SK-MEL-5 (cell line): ENCODE data around the gene BTBD6. TPM values are rescaled to one million over a fixed set of nuclear protein-coding genes. Genes with fewer than 3 reads are reported as not detected.

Experiments used
- total RNA-seq: library from RNA; depleted of rRNA; stranded (reverse); fragments of >200 nt; shearing (Covaris generic); gene quantifications from 2 replicates; pipeline ENCODE4 v1.2.3, GENCODE V29; 2014; rRNA removed

The BTBD6 gene
- total RNA-seq, 1 experiment from 2014 or later = 35.1 TPM

Other genes with a start within 250 kb of the BTBD6 start
- 88.0 and 90.8 TPM in 2 replicates for gene CDCA4, start 227.4 kb upstream of the BTBD6 start, total RNA-seq
- gene GPR132, start 183.1 kb upstream of the BTBD6 start, total RNA-seq = not detected in 2 replicates
- 1.3 TPM in 2 replicates for gene JAG2, start 79.8 kb upstream of the BTBD6 start, total RNA-seq
- 35.2 and 37.4 TPM in 2 replicates for gene NUDT14, start 67.2 kb upstream of the BTBD6 start, total RNA-seq
- 22.7 and 23.4 TPM in 2 replicates for gene BRF1, start 52.5 kb downstream of the BTBD6 start, total RNA-seq
- 26.0 and 32.3 TPM in 2 replicates for gene PACS2, start 66.2 kb downstream of the BTBD6 start, total RNA-seq
- 0.26 and 0.32 TPM in 2 replicates for gene TEX22, start 150.0 kb downstream of the BTBD6 start, total RNA-seq
- 36.3 and 43.5 TPM in 2 replicates for gene MTA1, start 171.3 kb downstream of the BTBD6 start, total RNA-seq
- 0.80 and 0.87 TPM in 2 replicates for gene CRIP2, start 226.3 kb downstream of the BTBD6 start, total RNA-seq
- not detected in 2 replicates for gene CRIP1, start 238.4 kb downstream of the BTBD6 start, total RNA-seq
- 15.1 and 18.6 TPM in 2 replicates for gene TEDC1, start 242.7 kb downstream of the BTBD6 start, total RNA-seq